K562 (cell line): ENCODE measurements around the gene SPATS1. TPM values are rescaled to one million over a fixed set of nuclear protein-coding genes. Genes with fewer than 3 reads are reported as not detected.
A peak's percentile ranks its signal among the peaks of the same experiment; 100 is the strongest.

Source experiments
- CBX8 ChIP-seq: fragments of 200-600 bp; sonication (generic); IDR thresholded peaks from 2 replicates; pipeline ENCODE4 v1.6.1; 2012; ENCODE audit warnings: borderline replicate concordance, mixed run types, low read depth, mild to moderate bottlenecking, moderate library complexity, mixed read lengths, low read length, control low read depth, inconsistent platforms; ENCODE audit not compliant: poor library complexity, severe bottlenecking; ENCODE audit errors: extremely low read depth
- CREB1 ChIP-seq, 2 experiments: sonication (generic) in 1 of 2; formaldehyde crosslinking in 1 of 2; IDR thresholded peaks; 2 replicates each; pipeline versions ENCODE4 v1.6.1 to v1.8.0; 2012 to 2022; ENCODE audit warnings: inconsistent platforms in 1 of 2, mild to moderate bottlenecking in 1 of 2, missing genetic modification reagents in 1 of 2, moderate library complexity in 1 of 2
- DACH1 ChIP-seq: fragments of 450-650 bp; IDR thresholded peaks from 2 replicates; pipeline ENCODE4 v1.6.1; 2018; ENCODE audit not compliant: partially characterized antibody
- ETS2 ChIP-seq: IDR thresholded peaks from 2 replicates; pipeline ENCODE4 v1.6.1; 2016; ENCODE audit warnings: borderline replicate concordance, missing genetic modification characterization, mild to moderate bottlenecking, moderate library complexity, missing compliant biosample characterization; ENCODE audit not compliant: poor library complexity, severe bottlenecking
- GATA2 ChIP-seq: sonication (generic); formaldehyde crosslinking; IDR thresholded peaks from 2 replicates; pipeline ENCODE4 v1.4.0; 2020; ENCODE audit warnings: mild to moderate bottlenecking, missing genetic modification reagents
- HMG20B ChIP-seq: fragments of 250-450 bp; sonication (Bioruptor Pico); IDR thresholded peaks from 2 replicates; pipeline ENCODE4 v1.5.0; 2021; ENCODE audit warnings: mild to moderate bottlenecking
- MCM2 ChIP-seq: fragments of 450-650 bp; IDR thresholded peaks from 2 replicates; pipeline ENCODE4 v1.6.1; 2017; ENCODE audit warnings: low read depth, mild to moderate bottlenecking
- NR2C1 ChIP-seq, 2 experiments: fragments of 450-650 bp; IDR thresholded peaks; 2 replicates each; pipeline ENCODE4 v1.6.1; 2017; ENCODE audit warnings: mild to moderate bottlenecking in 2 of 2, antibody characterized with exemption in 1 of 2, inconsistent platforms in 1 of 2, missing compliant biosample characterization in 1 of 2, missing genetic modification characterization in 1 of 2
- PHF21A ChIP-seq: fragments of 450-650 bp; IDR thresholded peaks from 2 replicates; pipeline ENCODE4 v1.6.1; 2017; ENCODE audit warnings: low read depth, borderline replicate concordance
- POU5F1 ChIP-seq: fragments of 150-350 bp; IDR thresholded peaks from 2 replicates; pipeline ENCODE4 v1.6.1; 2014; ENCODE audit warnings: borderline replicate concordance, low read length, low read depth, mild to moderate bottlenecking; ENCODE audit not compliant: partially characterized antibody
- RBFOX2 ChIP-seq: fragments of 200-400 bp; formaldehyde crosslinking; IDR thresholded peaks from 2 replicates; pipeline ENCODE4 v1.6.1; 2017; ENCODE audit warnings: low read depth, mild to moderate bottlenecking, low read length, moderate library complexity
- TRIM28 ChIP-seq: fragments of 450-650 bp; IDR thresholded peaks from 2 replicates; pipeline ENCODE4 v1.6.1; 2017
- ZNF444 ChIP-seq: fragments of 250-450 bp; sonication (Bioruptor Pico); IDR thresholded peaks from 2 replicates; pipeline ENCODE4 v1.4.0; 2020; ENCODE audit warnings: mild to moderate bottlenecking, moderate library complexity
- polyA plus RNA-seq, 8 experiments: library from polyadenylated mRNA; depleted of rRNA in 4 of 8; stranded (reverse) in 5 of 8; unstranded in 3 of 8; fragments of >200 nt; fragmentation: Nextera tagmentation in 2 of 8; fragmentation: Illumina TruSeq in 1 of 8; extraction: Ambion mirVana in 2 of 8; extraction: Trizol in 1 of 8; gene quantifications; 2 replicates each; pipeline versions ENCODE4 v1.2.1 to v1.2.3, GENCODE V29; 2011 to 2014; ENCODE audit warnings: inconsistent platforms in 1 of 8, missing spikeins in 1 of 8
- total RNA-seq, 7 experiments: library from RNA; depleted of rRNA in 6 of 7; stranded (reverse); fragments of >200 nt in 6 of 7; fragmentation: Illumina TruSeq in 2 of 7; extraction: Trizol in 2 of 7; gene quantifications; 2 replicates each; pipeline versions ENCODE4 v1.2.1 to v1.2.3, GENCODE V29; 2011 to 2021; ENCODE audit warnings: low replicate concordance in 1 of 7
- TF ChIP-seq, protein P1 (sequence below): fragments of 450-650 bp; IDR thresholded peaks from 2 replicates; pipeline ENCODE4 v1.6.1; 2018; ENCODE audit not compliant: partially characterized antibody
- TF ChIP-seq, protein P2 (sequence below), 2 experiments: IDR thresholded peaks; 2 replicates each; pipeline ENCODE4 v1.6.1; 2011; ENCODE audit warnings: borderline replicate concordance in 1 of 2, control low read depth in 1 of 2, low read depth in 1 of 2, low read length in 1 of 2, mild to moderate bottlenecking in 1 of 2, mixed read lengths in 1 of 2, moderate library complexity in 1 of 2; ENCODE audit not compliant: insufficient read depth in 1 of 2, insufficient read length in 1 of 2, poor library complexity in 1 of 2, severe bottlenecking in 1 of 2; ENCODE audit errors: extremely low read depth in 1 of 2
- TF ChIP-seq, protein P3 (sequence below): fragments of 450-650 bp; IDR thresholded peaks from 2 replicates; pipeline ENCODE4 v1.6.1; 2017; ENCODE audit warnings: antibody characterized with exemption, mild to moderate bottlenecking

The SPATS1 gene
- total and polyA plus RNA-seq, 9 of the 15 experiments (the other 6 are each of a cell fraction or from before 2014, with no cell fraction given): not detected

DNA sequence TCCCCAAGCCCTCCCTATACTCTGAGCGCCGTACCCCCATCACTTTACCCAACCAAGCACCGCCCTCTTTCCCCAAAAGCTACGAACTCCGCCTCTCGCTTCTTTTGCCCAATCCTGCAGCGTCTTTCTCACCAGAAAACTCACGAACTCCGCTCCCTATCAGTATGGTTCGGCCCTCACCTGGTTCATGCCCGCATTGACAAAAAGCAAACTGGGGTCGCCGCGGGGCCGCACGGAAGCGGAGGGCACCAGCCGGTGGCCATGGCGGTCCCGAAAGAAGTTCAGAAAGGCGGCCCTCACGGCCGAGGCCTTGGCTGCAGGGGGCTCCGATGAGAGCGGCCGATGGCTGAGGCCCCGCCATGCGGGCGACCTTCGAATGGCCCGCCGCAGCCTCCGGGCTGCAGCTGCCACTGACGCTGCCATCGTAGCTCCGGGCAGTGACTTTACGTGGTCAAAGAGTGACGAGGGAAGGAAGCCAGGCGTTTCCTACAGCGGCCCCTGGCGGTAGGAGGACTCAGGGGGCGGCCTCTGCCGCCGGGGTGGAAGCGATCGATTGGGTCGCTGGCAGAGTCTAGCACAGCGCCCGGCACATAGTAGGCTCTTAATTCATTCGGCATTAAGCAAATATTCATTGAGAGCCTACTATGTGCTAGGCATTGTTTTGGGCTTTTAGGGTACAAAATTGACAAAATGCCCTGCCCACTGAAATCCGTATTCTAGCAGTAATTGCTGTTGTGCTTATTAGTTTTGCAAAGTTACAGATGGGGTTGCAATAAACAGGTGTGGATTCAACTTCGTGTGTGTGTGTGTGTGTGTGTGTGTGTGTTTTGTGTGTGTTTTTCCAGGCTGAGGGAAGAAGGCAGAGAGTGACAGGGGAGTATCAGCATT, 29.3 kb upstream of the SPATS1 start, which contains the start of gene AARS2 (continued):
- TF ChIP-seq, protein P1, sequence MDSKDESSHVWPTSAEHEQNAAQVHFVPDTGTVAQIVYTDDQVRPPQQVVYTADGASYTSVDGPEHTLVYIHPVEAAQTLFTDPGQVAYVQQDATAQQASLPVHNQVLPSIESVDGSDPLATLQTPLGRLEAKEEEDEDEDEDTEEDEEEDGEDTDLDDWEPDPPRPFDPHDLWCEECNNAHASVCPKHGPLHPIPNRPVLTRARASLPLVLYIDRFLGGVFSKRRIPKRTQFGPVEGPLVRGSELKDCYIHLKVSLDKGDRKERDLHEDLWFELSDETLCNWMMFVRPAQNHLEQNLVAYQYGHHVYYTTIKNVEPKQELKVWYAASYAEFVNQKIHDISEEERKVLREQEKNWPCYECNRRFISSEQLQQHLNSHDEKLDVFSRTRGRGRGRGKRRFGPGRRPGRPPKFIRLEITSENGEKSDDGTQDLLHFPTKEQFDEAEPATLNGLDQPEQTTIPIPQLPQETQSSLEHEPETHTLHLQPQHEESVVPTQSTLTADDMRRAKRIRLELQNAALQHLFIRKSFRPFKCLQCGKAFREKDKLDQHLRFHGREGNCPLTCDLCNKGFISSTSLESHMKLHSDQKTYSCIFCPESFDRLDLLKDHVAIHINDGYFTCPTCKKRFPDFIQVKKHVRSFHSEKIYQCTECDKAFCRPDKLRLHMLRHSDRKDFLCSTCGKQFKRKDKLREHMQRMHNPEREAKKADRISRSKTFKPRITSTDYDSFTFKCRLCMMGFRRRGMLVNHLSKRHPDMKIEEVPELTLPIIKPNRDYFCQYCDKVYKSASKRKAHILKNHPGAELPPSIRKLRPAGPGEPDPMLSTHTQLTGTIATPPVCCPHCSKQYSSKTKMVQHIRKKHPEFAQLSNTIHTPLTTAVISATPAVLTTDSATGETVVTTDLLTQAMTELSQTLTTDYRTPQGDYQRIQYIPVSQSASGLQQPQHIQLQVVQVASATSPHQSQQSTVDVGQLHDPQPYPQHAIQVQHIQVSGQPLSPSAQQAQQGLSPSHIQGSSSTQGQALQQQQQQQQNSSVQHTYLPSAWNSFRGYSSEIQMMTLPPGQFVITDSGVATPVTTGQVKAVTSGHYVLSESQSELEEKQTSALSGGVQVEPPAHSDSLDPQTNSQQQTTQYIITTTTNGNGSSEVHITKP: peak; percentile 22
- no peak for TF ChIP-seq HMG20B (CRISPR knock-in tag)
- 0 out of 2 replicates have a peak, but pooled peaks have one; percentile 8 for TF ChIP-seq PHF21A
- peak; percentile 33; the same call in 1 of the 2 replicates for TF ChIP-seq NR2C1 (IDR thresholded peaks at IDR 0.05)
- TF ChIP-seq NR2C1 (tag; IDR thresholded peaks at IDR 0.05): peak; percentile 57
- no peak for TF ChIP-seq ZNF444 (CRISPR knock-in tag)
- peak; percentile 90 for TF ChIP-seq CREB1 (IDR thresholded peaks at IDR 0.05)
- TF ChIP-seq CREB1 (CRISPR knock-in tag; IDR thresholded peaks at IDR 0.05): peak; percentile 84
- no peak for TF ChIP-seq ETS2 (tag)
- no peak for TF ChIP-seq CBX8
- no peak for TF ChIP-seq MCM2
- TF ChIP-seq RBFOX2: peak; percentile 99
- no peak for TF ChIP-seq POU5F1
- peak; percentile 77 for TF ChIP-seq TRIM28
- TF ChIP-seq, protein P2, sequence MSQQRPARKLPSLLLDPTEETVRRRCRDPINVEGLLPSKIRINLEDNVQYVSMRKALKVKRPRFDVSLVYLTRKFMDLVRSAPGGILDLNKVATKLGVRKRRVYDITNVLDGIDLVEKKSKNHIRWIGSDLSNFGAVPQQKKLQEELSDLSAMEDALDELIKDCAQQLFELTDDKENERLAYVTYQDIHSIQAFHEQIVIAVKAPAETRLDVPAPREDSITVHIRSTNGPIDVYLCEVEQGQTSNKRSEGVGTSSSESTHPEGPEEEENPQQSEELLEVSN (IDR thresholded peaks at IDR 0.05; ENCODE audit: borderline replicate concordance in 1 of 2, extremely low read depth in 1 of 2, insufficient read depth in 1 of 2, insufficient read length in 1 of 2, low read depth in 1 of 2, low read length in 1 of 2, poor library complexity in 1 of 2, severe bottlenecking in 1 of 2): peak; percentile 43 to 58
- TF ChIP-seq DACH1: peak; percentile 43
- TF ChIP-seq, protein P3, sequence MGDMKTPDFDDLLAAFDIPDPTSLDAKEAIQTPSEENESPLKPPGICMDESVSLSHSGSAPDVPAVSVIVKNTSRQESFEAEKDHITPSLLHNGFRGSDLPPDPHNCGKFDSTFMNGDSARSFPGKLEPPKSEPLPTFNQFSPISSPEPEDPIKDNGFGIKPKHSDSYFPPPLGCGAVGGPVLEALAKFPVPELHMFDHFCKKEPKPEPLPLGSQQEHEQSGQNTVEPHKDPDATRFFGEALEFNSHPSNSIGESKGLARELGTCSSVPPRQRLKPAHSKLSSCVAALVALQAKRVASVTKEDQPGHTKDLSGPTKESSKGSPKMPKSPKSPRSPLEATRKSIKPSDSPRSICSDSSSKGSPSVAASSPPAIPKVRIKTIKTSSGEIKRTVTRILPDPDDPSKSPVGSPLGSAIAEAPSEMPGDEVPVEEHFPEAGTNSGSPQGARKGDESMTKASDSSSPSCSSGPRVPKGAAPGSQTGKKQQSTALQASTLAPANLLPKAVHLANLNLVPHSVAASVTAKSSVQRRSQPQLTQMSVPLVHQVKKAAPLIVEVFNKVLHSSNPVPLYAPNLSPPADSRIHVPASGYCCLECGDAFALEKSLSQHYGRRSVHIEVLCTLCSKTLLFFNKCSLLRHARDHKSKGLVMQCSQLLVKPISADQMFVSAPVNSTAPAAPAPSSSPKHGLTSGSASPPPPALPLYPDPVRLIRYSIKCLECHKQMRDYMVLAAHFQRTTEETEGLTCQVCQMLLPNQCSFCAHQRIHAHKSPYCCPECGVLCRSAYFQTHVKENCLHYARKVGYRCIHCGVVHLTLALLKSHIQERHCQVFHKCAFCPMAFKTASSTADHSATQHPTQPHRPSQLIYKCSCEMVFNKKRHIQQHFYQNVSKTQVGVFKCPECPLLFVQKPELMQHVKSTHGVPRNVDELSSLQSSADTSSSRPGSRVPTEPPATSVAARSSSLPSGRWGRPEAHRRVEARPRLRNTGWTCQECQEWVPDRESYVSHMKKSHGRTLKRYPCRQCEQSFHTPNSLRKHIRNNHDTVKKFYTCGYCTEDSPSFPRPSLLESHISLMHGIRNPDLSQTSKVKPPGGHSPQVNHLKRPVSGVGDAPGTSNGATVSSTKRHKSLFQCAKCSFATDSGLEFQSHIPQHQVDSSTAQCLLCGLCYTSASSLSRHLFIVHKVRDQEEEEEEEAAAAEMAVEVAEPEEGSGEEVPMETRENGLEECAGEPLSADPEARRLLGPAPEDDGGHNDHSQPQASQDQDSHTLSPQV: no peak
- no peak for TF ChIP-seq GATA2
